Sigmoid colon (tissue), 7 donors: Measurements from ENCODE around the gene SERPINA4. TPM values are rescaled to one million over a fixed set of nuclear protein-coding genes. Genes with fewer than 3 reads are reported as not detected.

Experiments
- DNase-seq: peaks from one replicate; pipeline ENCODE4 v3.0.0-alpha.2; 2019
- H3K27ac ChIP-seq, 4 donors: fragments of 200-600 bp; sonication (generic); one replicate each; pipeline ENCODE4 v1.5.1; 2016 to 2019; ENCODE audit warnings: mild to moderate bottlenecking in 1 of 4
- H3K27me3 ChIP-seq, 3 donors: fragments of 200-600 bp; sonication (generic); one replicate each; pipeline ENCODE4 v1.5.1; 2019; ENCODE audit warnings: mild to moderate bottlenecking in 1 of 3
- H3K36me3 ChIP-seq, 4 donors: fragments of 200-600 bp; sonication (generic); one replicate each; pipeline ENCODE4 v1.5.1; 2016 to 2019
- H3K4me1 ChIP-seq, 4 donors: fragments of 200-600 bp; sonication (generic); one replicate each; pipeline ENCODE4 v1.5.1; 2017 to 2019
- H3K4me3 ChIP-seq, 4 donors: fragments of 200-600 bp; sonication (generic); one replicate each; pipeline ENCODE4 v1.5.1; 2017 to 2019; ENCODE audit warnings: mild to moderate bottlenecking in 2 of 4, moderate library complexity in 1 of 4
- H3K9me3 ChIP-seq, 4 donors: fragments of 200-600 bp in 3 of 4; sonication (generic) in 3 of 4; one replicate each; pipeline versions ENCODE4 v1.5.1 to v1.6.1; 2013 to 2019
- CTCF ChIP-seq, 4 experiments: fragments of 450-650 bp in 3 of 4; fragments of 200-600 bp in 1 of 4; IDR thresholded peaks; one replicate each; pipeline ENCODE4 v1.5.1; 2016 to 2019; ENCODE audit warnings: antibody characterized with exemption in 4 of 4, mild to moderate bottlenecking in 3 of 4, moderate library complexity in 2 of 4
- POLR2AphosphoS5 ChIP-seq, 4 donors: sonication (generic); formaldehyde crosslinking; IDR thresholded peaks; one replicate each; pipeline ENCODE4 v1.6.1; 2017; ENCODE audit warnings: antibody characterized with exemption in 4 of 4
- WGBS, 2 donors: extraction: QIAGEN DNeasy Blood & Tissue Kit; methylation state at CpG; one replicate each; pipeline ENCODE4 v1.1.7; 2013; 5-methylcytosine and 5-hydroxymethylcytosine counted together
- intact Hi-C: fragments of 100-400 bp; cut with DNase I; formaldehyde crosslinking; loops from one replicate; pipeline ENCODE4 v1.15.1; 2023
- polyA plus RNA-seq, 3 donors: library from polyadenylated mRNA; stranded (reverse); fragments of 200-250 nt; gene quantifications; one replicate each; pipeline ENCODE4 v1.2.3, GENCODE V29; 2013
- total RNA-seq, 4 donors: library from RNA; depleted of rRNA; stranded (reverse); fragments of >200 nt; gene quantifications; one replicate each; pipeline ENCODE4 v1.1.0, GENCODE V29; 2016
- donor health status: healthy with polysubstance abuse.
- donor health status: Bipolar disorder and iron deficiency.
- donor health status: healthy.

Gene SERPINA4
- total and polyA plus RNA-seq, 7 donors, result not detected

- 90% methylated on average over 6 of the region's 6 CpGs for WGBS, 2 donors
- intact Hi-C loops, result no loop called here
- Histone ChIP-seq H3K4me1 (no peaks in the 10 kb centered on the region), H3K4me3 (no peak overlapping the region), H3K27me3 (no peaks in the 10 kb centered on the region), H3K27ac (no peak overlapping the region), H3K9me3 (peaks cover 3 to 23% (median 11%) of the 10 kb centered on the region in 4 donors), H3K36me3 (no peaks in the 10 kb centered on the region)
- no peak for DNase-seq
- no peak for TF ChIP-seq CTCF (IDR thresholded peaks at IDR 0.05)
- no peak for TF ChIP-seq POLR2AphosphoS5 (IDR thresholded peaks at IDR 0.05)
Observed at GRCh38 chr14:94619297-94619696, 58.1 kb downstream of the SERPINA4 start.

Other genes starting within 250 kb of the SERPINA4 start
- not detected for gene SERPINA6, start 238.1 kb upstream of the SERPINA4 start, total RNA-seq
- gene SERPINA6, start 238.1 kb upstream of the SERPINA4 start, polyA plus RNA-seq, result 1 to 10 TPM in 1 of 3 donors, not detected in 2; 2.0 TPM
- gene SERPINA2, start 194.7 kb upstream of the SERPINA4 start, total RNA-seq, result not detected
- not detected for gene SERPINA2, start 194.7 kb upstream of the SERPINA4 start, polyA plus RNA-seq
- 10 to 100 TPM in 1 of 4 donors, 1 to 10 TPM in 3; 1.9 to 26.6 (median 5.8) TPM for gene SERPINA1, start 172.8 kb upstream of the SERPINA4 start, total RNA-seq
- gene SERPINA1, start 172.8 kb upstream of the SERPINA4 start, polyA plus RNA-seq, result 100 to 1,000 TPM; 103 to 134 (median 103) TPM
- not detected for gene SERPINA11, start 108.6 kb upstream of the SERPINA4 start, total RNA-seq
- gene SERPINA11, start 108.6 kb upstream of the SERPINA4 start, polyA plus RNA-seq, result under 1 TPM in 1 of 3 donors, not detected in 2; 0.06 TPM
- not detected for gene SERPINA9, start 85.2 kb upstream of the SERPINA4 start, total RNA-seq
- gene SERPINA9, start 85.2 kb upstream of the SERPINA4 start, polyA plus RNA-seq, result under 1 TPM in 1 of 3 donors, not detected in 2; 0.80 TPM
- gene SERPINA12, start 52.0 kb upstream of the SERPINA4 start, total RNA-seq, result not detected
- gene SERPINA12, start 52.0 kb upstream of the SERPINA4 start, polyA plus RNA-seq, result not detected
- 1 to 10 TPM; 1.4 to 9.3 (median 3.3) TPM for gene SERPINA5, start 20.0 kb downstream of the SERPINA4 start, total RNA-seq
- 1 to 10 TPM in 1 of 3 donors, under 1 TPM in 1, not detected in 1; 0.69 to 4.5 TPM for gene SERPINA5, start 20.0 kb downstream of the SERPINA4 start, polyA plus RNA-seq
- 100 to 1,000 TPM in 1 of 4 donors, 10 to 100 TPM in 3; 80.9 to 233 (median 97.9) TPM for gene SERPINA3, start 50.9 kb downstream of the SERPINA4 start, total RNA-seq
- gene SERPINA3, start 50.9 kb downstream of the SERPINA4 start, polyA plus RNA-seq, result 10 to 100 TPM in 2 of 3 donors, 1 to 10 TPM in 1; 2.3 to 94.5 (median 59.5) TPM
- 1 to 10 TPM in 2 of 4 donors, under 1 TPM in 2; 0.33 to 7.5 (median 0.74) TPM for gene GSC, start 208.7 kb downstream of the SERPINA4 start, total RNA-seq
- gene GSC, start 208.7 kb downstream of the SERPINA4 start, polyA plus RNA-seq, result under 1 TPM in 1 of 3 donors, not detected in 2; 0.07 TPM